Mesenchymal stem cell (in vitro differentiated cells and primary cell): ENCODE measurements around the gene RNF169.
A peak's percentile ranks its signal among the peaks of the same experiment; 100 is the strongest.

Source experiments
- DNase-seq: peaks from one replicate; pipeline ENCODE4 v3.0.0-alpha.2; 2013
- H2AFZ ChIP-seq: one replicate; pipeline ENCODE4 v1.6.1; 2013; ENCODE audit warnings: low read depth, mild to moderate bottlenecking, control low read depth, inconsistent platforms, low read length, moderate library complexity
- H2AK5ac ChIP-seq: 2 replicates; pipeline ENCODE4 v1.6.1; 2013; ENCODE audit warnings: low read length, moderate library complexity, mild to moderate bottlenecking, inconsistent platforms; ENCODE audit not compliant: severe bottlenecking
- H2BK120ac ChIP-seq: one replicate; pipeline ENCODE4 v1.6.1; 2013; ENCODE audit warnings: low read depth, mild to moderate bottlenecking, inconsistent platforms, low read length, moderate library complexity
- H2BK12ac ChIP-seq, 2 experiments: one replicate each; pipeline ENCODE4 v1.6.1; 2013; ENCODE audit warnings: inconsistent platforms in 2 of 2, low read length in 2 of 2, mild to moderate bottlenecking in 2 of 2, moderate library complexity in 2 of 2, control low read depth in 1 of 2
- H2BK15ac ChIP-seq: one replicate; pipeline ENCODE4 v1.6.1; 2013; ENCODE audit warnings: mild to moderate bottlenecking, low read depth, inconsistent platforms; ENCODE audit not compliant: poor library complexity, severe bottlenecking
- H2BK5ac ChIP-seq: 2 replicates; pipeline ENCODE4 v1.6.1; 2013; ENCODE audit warnings: low read depth, mild to moderate bottlenecking, low read length, control low read depth, inconsistent platforms; ENCODE audit not compliant: poor library complexity, severe bottlenecking
- H3K14ac ChIP-seq, 2 experiments: one replicate each; pipeline ENCODE4 v1.6.1; 2013; ENCODE audit warnings: inconsistent platforms in 2 of 2, low read length in 2 of 2, control low read depth in 1 of 2, mild to moderate bottlenecking in 1 of 2, moderate library complexity in 1 of 2
- H3K18ac ChIP-seq, 2 experiments: one replicate each; pipeline ENCODE4 v1.6.1; 2013; ENCODE audit warnings: inconsistent platforms in 2 of 2, low read length in 2 of 2, control low read depth in 1 of 2, low read depth in 1 of 2, mild to moderate bottlenecking in 1 of 2
- H3K23ac ChIP-seq, 2 experiments: one replicate each; pipeline ENCODE4 v1.6.1; 2013; ENCODE audit warnings: inconsistent platforms in 2 of 2, low read length in 2 of 2, mild to moderate bottlenecking in 2 of 2, moderate library complexity in 2 of 2, control low read depth in 1 of 2
- H3K27ac ChIP-seq: 2 replicates; pipeline ENCODE4 v1.5.1; 2013; ENCODE audit warnings: mild to moderate bottlenecking, moderate library complexity, low read length, control low read depth, inconsistent platforms; ENCODE audit not compliant: poor library complexity, severe bottlenecking
- H3K27me3 ChIP-seq, 2 experiments: 2 replicates each; pipeline versions ENCODE4 v1.6.1 to v1.7.0; 2013; ENCODE audit warnings: low read length in 2 of 2, mild to moderate bottlenecking in 2 of 2, moderate library complexity in 2 of 2, control low read depth in 1 of 2, inconsistent platforms in 1 of 2; ENCODE audit not compliant: control insufficient read depth in 1 of 2, insufficient read depth in 1 of 2
- H3K36me3 ChIP-seq, 2 experiments: 2 replicates each; pipeline versions ENCODE4 v1.6.1 to v1.7.0; 2013; ENCODE audit warnings: low read length in 2 of 2, control low read depth in 1 of 2, inconsistent platforms in 1 of 2, low read depth in 1 of 2, mild to moderate bottlenecking in 1 of 2; ENCODE audit not compliant: insufficient read depth in 2 of 2, control insufficient read depth in 1 of 2
- H3K4ac ChIP-seq, 2 experiments: one replicate each; pipeline ENCODE4 v1.6.1; 2013; ENCODE audit warnings: inconsistent platforms in 2 of 2, low read length in 2 of 2, mild to moderate bottlenecking in 2 of 2, moderate library complexity in 2 of 2, control low read depth in 1 of 2, low read depth in 1 of 2
- H3K4me1 ChIP-seq: 2 replicates; pipeline ENCODE4 v1.6.1; 2013; ENCODE audit warnings: low read depth, low read length, control low read depth; ENCODE audit not compliant: control insufficient read depth, insufficient read depth
- H3K4me2 ChIP-seq: 2 replicates; pipeline ENCODE4 v1.6.1; 2013; ENCODE audit warnings: low read length, mild to moderate bottlenecking, inconsistent platforms; ENCODE audit not compliant: poor library complexity, severe bottlenecking
- H3K4me3 ChIP-seq, 2 experiments: 2 replicates each; pipeline versions ENCODE4 v1.5.1 to v1.7.0; 2013; ENCODE audit warnings: low read length in 2 of 2, mild to moderate bottlenecking in 2 of 2, control low read depth in 1 of 2, low read depth in 1 of 2; ENCODE audit not compliant: insufficient read depth in 1 of 2
- H3K79me1 ChIP-seq: replicated peaks from 2 replicates; pipeline ENCODE4 v1.6.1; 2013; ENCODE audit warnings: mild to moderate bottlenecking, control low read depth, low read length, inconsistent platforms; ENCODE audit not compliant: poor library complexity, severe bottlenecking
- H3K9ac ChIP-seq: 2 replicates; pipeline ENCODE4 v1.7.0; 2013; ENCODE audit warnings: mild to moderate bottlenecking, low read length, moderate library complexity
- H3K9me3 ChIP-seq: 2 replicates; pipeline ENCODE4 v1.7.0; 2013; ENCODE audit warnings: mild to moderate bottlenecking, low read length; ENCODE audit not compliant: control insufficient read depth
- H4K8ac ChIP-seq: one replicate; pipeline ENCODE4 v1.6.1; 2013; ENCODE audit warnings: inconsistent platforms, mild to moderate bottlenecking, low read length, moderate library complexity
- H4K91ac ChIP-seq: one replicate; pipeline ENCODE4 v1.6.1; 2013; ENCODE audit warnings: mild to moderate bottlenecking, low read length, inconsistent platforms
- WGBS: methylation state at CpG from one replicate; pipeline ENCODE4 v1.1.7; 2013; ENCODE audit warnings: mixed read lengths; 5-methylcytosine and 5-hydroxymethylcytosine counted together

Gene RNF169

GRCh38 chr11:74776546-74776945, 27.9 kb downstream of the RNF169 start:
- H3K14ac ChIP-seq: no peak overlapping the region
- no peak overlapping the region for H3K4me2 ChIP-seq
- H2BK15ac ChIP-seq: no peak overlapping the region
- H3K27me3 ChIP-seq: no peaks in the 10 kb centered on the region
- no peak overlapping the region for H2BK5ac ChIP-seq
- no peak overlapping the region for H4K8ac ChIP-seq
- no peaks in the 10 kb centered on the region for H3K36me3 ChIP-seq
- H3K79me1 ChIP-seq: peaks cover 22% of the 10 kb centered on the region
- H3K4ac ChIP-seq: no peak overlapping the region
- no peak overlapping the region for H3K4me3 ChIP-seq
- no peaks in the 10 kb centered on the region for H3K9me3 ChIP-seq
- H3K27ac ChIP-seq: no peak overlapping the region
- no peak overlapping the region for H2BK12ac ChIP-seq
- peaks cover 3% of the 10 kb centered on the region for H3K4me1 ChIP-seq
- no peak overlapping the region for H2BK120ac ChIP-seq
- H2AFZ ChIP-seq: no peak overlapping the region
- no peak overlapping the region for H4K91ac ChIP-seq
- H3K9ac ChIP-seq: no peak overlapping the region
- no peak overlapping the region for H3K23ac ChIP-seq
- no peak overlapping the region for H3K18ac ChIP-seq
- no peak overlapping the region for H2AK5ac ChIP-seq
- no peak for DNase-seq

- Histone ChIP-seq H3K4ac (no peak overlapping the region), H3K79me1 (peaks cover 23% of the 10 kb centered on the region), H3K27me3 (no peaks in the 10 kb centered on the region), H3K23ac (no peak overlapping the region), H3K4me2 (no peak overlapping the region), H2AFZ (no peak overlapping the region), H2BK5ac (no peak overlapping the region), H3K27ac (no peak overlapping the region), H3K9ac (no peak overlapping the region), H4K8ac (no peak overlapping the region), H2BK15ac (no peak overlapping the region), H4K91ac (no peak overlapping the region), H3K4me3 (no peak overlapping the region), H3K18ac (no peak overlapping the region), H2BK12ac (no peak overlapping the region), H2AK5ac (no peak overlapping the region), H2BK120ac (no peak overlapping the region), H3K36me3 (no peaks in the 10 kb centered on the region), H3K9me3 (no peaks in the 10 kb centered on the region), H3K4me1 (peaks cover 3% of the 10 kb centered on the region), H3K14ac (no peak overlapping the region)
- no peak for DNase-seq
Observed at GRCh38 chr11:74777038-74777437, 28.4 kb downstream of the RNF169 start.

- Histone ChIP-seq H3K4me2 (no peak overlapping the region), H3K79me1 (peaks cover 25% of the 10 kb centered on the region), H3K27ac (no peak overlapping the region), H3K9me3 (no peaks in the 10 kb centered on the region), H4K8ac (peak overlapping the region; percentile 28), H2BK5ac (no peak overlapping the region), H3K4me1 (peaks cover 3% of the 10 kb centered on the region), H3K4ac (no peak overlapping the region), H2AK5ac (no peak overlapping the region), H2AFZ (no peak overlapping the region), H2BK120ac (no peak overlapping the region), H2BK15ac (no peak overlapping the region), H2BK12ac (no peak overlapping the region), H3K27me3 (no peaks in the 10 kb centered on the region), H4K91ac (no peak overlapping the region), H3K36me3 (no peaks in the 10 kb centered on the region), H3K18ac (peak overlapping the region in 1 of 2 experiments; percentile 16), H3K4me3 (no peak overlapping the region), H3K14ac (peak overlapping the region in 1 of 2 experiments; percentile 36), H3K9ac (no peak overlapping the region), H3K23ac (no peak overlapping the region)
- WGBS: 80% methylated on average over 3 of the region's 4 CpGs
- DNase-seq: peak; percentile 14
Observed at GRCh38 chr11:74777877-74778276, 29.2 kb downstream of the RNF169 start.

GRCh38 chr11:74778581-74778980, 29.9 kb downstream of the RNF169 start:
- Histone ChIP-seq H3K27ac (no peak overlapping the region), H2BK12ac (no peak overlapping the region), H3K18ac (peak overlapping the region in 1 of 2 experiments; percentile 21), H3K4me3 (no peak overlapping the region), H3K4ac (no peak overlapping the region), H3K9ac (no peak overlapping the region), H2AK5ac (no peak overlapping the region), H3K36me3 (no peaks in the 10 kb centered on the region), H4K8ac (no peak overlapping the region), H3K9me3 (no peaks in the 10 kb centered on the region), H3K4me2 (no peak overlapping the region), H3K14ac (no peak overlapping the region), H2AFZ (no peak overlapping the region), H2BK15ac (no peak overlapping the region), H4K91ac (no peak overlapping the region), H2BK5ac (no peak overlapping the region), H3K4me1 (peaks cover 3% of the 10 kb centered on the region), H3K79me1 (peaks cover 25% of the 10 kb centered on the region), H3K27me3 (no peaks in the 10 kb centered on the region), H2BK120ac (no peak overlapping the region), H3K23ac (no peak overlapping the region)
- WGBS: over 99% methylated on average over 6 of the region's 6 CpGs
- DNase-seq: no peak
